ENCODE measurements around the gene LRRC37A3.
"Not testable (repeated sequence)": the region's sequence is repeated elsewhere in the genome, so short reads cannot be mapped to it uniquely, and the experiment has no call there.

LRRC37A3 gene

GRCh38 chr17:64843918-64844317 is 75.4 kb downstream of the LRRC37A3 start:
- not testable (repeated sequence) for H3K4me3 ChIP-seq (ENCODE audit: low read length); H3K9me3 ChIP-seq (ENCODE audit: control insufficient read depth, low read length); H3K27me3 ChIP-seq (ENCODE audit: control insufficient read depth, insufficient read depth, low read length); H3K4me1 ChIP-seq (ENCODE audit: control insufficient read depth, insufficient read depth, low read length); H3K9ac ChIP-seq (ENCODE audit: low read length); H3K36me3 ChIP-seq (ENCODE audit: control insufficient read depth, insufficient read depth, low read length)

- H3K4me3 ChIP-seq (ENCODE audit: low read length); H3K9me3 ChIP-seq (ENCODE audit: control insufficient read depth, low read length); H3K36me3 ChIP-seq (ENCODE audit: control insufficient read depth, insufficient read depth, low read length); H3K4me1 ChIP-seq (ENCODE audit: control insufficient read depth, insufficient read depth, low read length); H3K27me3 ChIP-seq (ENCODE audit: control insufficient read depth, insufficient read depth, low read length); H3K9ac ChIP-seq (ENCODE audit: low read length): not testable (repeated sequence)
Observed at GRCh38 chr17:64842900-64843299, 76.4 kb downstream of the LRRC37A3 start.

- not testable (repeated sequence) for H3K27me3 ChIP-seq (ENCODE audit: control insufficient read depth, insufficient read depth, low read length); H3K9me3 ChIP-seq (ENCODE audit: control insufficient read depth, low read length); H3K4me1 ChIP-seq (ENCODE audit: control insufficient read depth, insufficient read depth, low read length); H3K4me3 ChIP-seq (ENCODE audit: low read length); H3K9ac ChIP-seq (ENCODE audit: low read length); H3K36me3 ChIP-seq (ENCODE audit: control insufficient read depth, insufficient read depth, low read length)
Observed at GRCh38 chr17:64840960-64841359, 78.3 kb downstream of the LRRC37A3 start.

GRCh38 chr17:64838513-64838912 is 80.8 kb downstream of the LRRC37A3 start:
- H3K4me1 ChIP-seq (ENCODE audit: control insufficient read depth, insufficient read depth, low read length); H3K36me3 ChIP-seq (ENCODE audit: control insufficient read depth, insufficient read depth, low read length); H3K27me3 ChIP-seq (ENCODE audit: control insufficient read depth, insufficient read depth, low read length); H3K4me3 ChIP-seq (ENCODE audit: low read length); H3K9me3 ChIP-seq (ENCODE audit: control insufficient read depth, low read length); H3K9ac ChIP-seq (ENCODE audit: low read length): not testable (repeated sequence)

- H3K4me1 ChIP-seq (ENCODE audit: control insufficient read depth, insufficient read depth, low read length); H3K9me3 ChIP-seq (ENCODE audit: control insufficient read depth, low read length); H3K36me3 ChIP-seq (ENCODE audit: control insufficient read depth, insufficient read depth, low read length); H3K27me3 ChIP-seq (ENCODE audit: control insufficient read depth, insufficient read depth, low read length): not testable (repeated sequence)
- Histone ChIP-seq H3K9ac (ENCODE audit: low read length) (peak overlapping the region; percentile 80), H3K4me3 (ENCODE audit: low read length) (peak overlapping the region; percentile 19)
Observed at GRCh38 chr17:64837018-64837761, 82.1 kb downstream of the LRRC37A3 start.

- H3K4me1 ChIP-seq (ENCODE audit: control insufficient read depth, insufficient read depth, low read length); H3K36me3 ChIP-seq (ENCODE audit: control insufficient read depth, insufficient read depth, low read length); H3K9me3 ChIP-seq (ENCODE audit: control insufficient read depth, low read length); H3K27me3 ChIP-seq (ENCODE audit: control insufficient read depth, insufficient read depth, low read length): not testable (repeated sequence)
- Histone ChIP-seq H3K4me3 (ENCODE audit: low read length) (peak overlapping the region; percentile 36), H3K9ac (ENCODE audit: low read length) (peak overlapping the region; percentile 80)
Observed at GRCh38 chr17:64836623-64837017, 82.7 kb downstream of the LRRC37A3 start.

- not testable (repeated sequence) for H3K9me3 ChIP-seq (ENCODE audit: control insufficient read depth, low read length); H3K9ac ChIP-seq (ENCODE audit: low read length); H3K27me3 ChIP-seq (ENCODE audit: control insufficient read depth, insufficient read depth, low read length); H3K36me3 ChIP-seq (ENCODE audit: control insufficient read depth, insufficient read depth, low read length); H3K4me3 ChIP-seq (ENCODE audit: low read length)
- H3K4me1 ChIP-seq (ENCODE audit: control insufficient read depth, insufficient read depth, low read length): peaks cover 13% of the 10 kb centered on the region
Observed at GRCh38 chr17:64834060-64834459, 85.2 kb downstream of the LRRC37A3 start.

- H3K4me3 ChIP-seq (ENCODE audit: low read length); H3K27me3 ChIP-seq (ENCODE audit: control insufficient read depth, insufficient read depth, low read length); H3K36me3 ChIP-seq (ENCODE audit: control insufficient read depth, insufficient read depth, low read length); H3K9ac ChIP-seq (ENCODE audit: low read length); H3K9me3 ChIP-seq (ENCODE audit: control insufficient read depth, low read length): not testable (repeated sequence)
- peaks cover 14% of the 10 kb centered on the region for H3K4me1 ChIP-seq (ENCODE audit: control insufficient read depth, insufficient read depth, low read length)
Observed at GRCh38 chr17:64830631-64831040, 88.6 kb downstream of the LRRC37A3 start.

- not testable (repeated sequence) for H3K9me3 ChIP-seq (ENCODE audit: control insufficient read depth, low read length); H3K4me3 ChIP-seq (ENCODE audit: low read length); H3K27me3 ChIP-seq (ENCODE audit: control insufficient read depth, insufficient read depth, low read length); H3K36me3 ChIP-seq (ENCODE audit: control insufficient read depth, insufficient read depth, low read length); H3K9ac ChIP-seq (ENCODE audit: low read length)
- H3K4me1 ChIP-seq (ENCODE audit: control insufficient read depth, insufficient read depth, low read length): peaks cover 14% of the 10 kb centered on the region
Observed at GRCh38 chr17:64829824-64830630, 89.3 kb downstream of the LRRC37A3 start.

- H3K4me1 ChIP-seq (ENCODE audit: control insufficient read depth, insufficient read depth, low read length): peaks cover 14% of the 10 kb centered on the region
- not testable (repeated sequence) for H3K4me3 ChIP-seq (ENCODE audit: low read length); H3K9me3 ChIP-seq (ENCODE audit: control insufficient read depth, low read length); H3K27me3 ChIP-seq (ENCODE audit: control insufficient read depth, insufficient read depth, low read length); H3K36me3 ChIP-seq (ENCODE audit: control insufficient read depth, insufficient read depth, low read length); H3K9ac ChIP-seq (ENCODE audit: low read length)
Observed at GRCh38 chr17:64829068-64829467, 90.2 kb downstream of the LRRC37A3 start.

GRCh38 chr17:64818904-64819303 is 100.4 kb downstream of the LRRC37A3 start:
- H3K4me1 ChIP-seq (ENCODE audit: control insufficient read depth, insufficient read depth, low read length); H3K9ac ChIP-seq (ENCODE audit: low read length); H3K4me3 ChIP-seq (ENCODE audit: low read length); H3K27me3 ChIP-seq (ENCODE audit: control insufficient read depth, insufficient read depth, low read length); H3K36me3 ChIP-seq (ENCODE audit: control insufficient read depth, insufficient read depth, low read length); H3K9me3 ChIP-seq (ENCODE audit: control insufficient read depth, low read length): not testable (repeated sequence)

- not testable (repeated sequence) for H3K9ac ChIP-seq (ENCODE audit: low read length); H3K36me3 ChIP-seq (ENCODE audit: control insufficient read depth, insufficient read depth, low read length); H3K4me1 ChIP-seq (ENCODE audit: control insufficient read depth, insufficient read depth, low read length); H3K4me3 ChIP-seq (ENCODE audit: low read length); H3K9me3 ChIP-seq (ENCODE audit: control insufficient read depth, low read length); H3K27me3 ChIP-seq (ENCODE audit: control insufficient read depth, insufficient read depth, low read length)
Observed at GRCh38 chr17:64815833-64816198, 103.5 kb downstream of the LRRC37A3 start.

Data from mucosa of stomach (tissue), 1 donor.